HG02938 (cell line): ENCODE data around the gene FIP1L1.
"Not testable (repeated sequence)": the region's sequence is repeated elsewhere in the genome, so short reads cannot be mapped to it uniquely, and the experiment has no call there.

ENCODE experiments used
- ATAC-seq: cut with Tn5 transposase; IDR thresholded peaks from one replicate; pipeline ENCODE4 v1.9.1; 2021; ENCODE audit warnings: mild to moderate bottlenecking, moderate library complexity; ENCODE audit not compliant: unreplicated experiment

Gene FIP1L1

GRCh38 chr4:53466576-53466975 is 89.1 kb downstream of the FIP1L1 start:
- not testable (repeated sequence) for ATAC-seq

GRCh38 chr4:53476232-53477037 is 99.0 kb downstream of the FIP1L1 start:
- no peak for ATAC-seq

GRCh38 chr4:53477038-53477565 is 99.7 kb downstream of the FIP1L1 start:
- no peak for ATAC-seq

DNA sequence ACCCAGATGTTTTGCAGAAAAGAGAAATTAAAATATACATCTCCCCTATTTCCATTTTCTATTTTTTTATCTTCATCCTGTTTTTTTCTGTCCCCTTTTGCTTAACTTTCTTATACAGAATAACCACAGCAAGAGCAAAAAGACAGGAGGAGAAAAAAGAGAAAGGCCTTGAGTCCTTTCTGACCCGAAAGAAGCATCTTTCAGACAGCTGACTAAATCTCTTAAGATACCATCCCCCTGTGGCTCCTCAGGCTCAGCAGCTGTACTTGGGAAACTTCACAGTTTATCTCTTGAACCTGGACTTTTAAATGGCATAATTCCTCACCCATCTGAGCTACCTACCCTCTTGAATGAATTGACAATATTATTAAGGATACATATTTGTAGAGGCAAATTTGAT is 100.2 kb downstream of the FIP1L1 start:
- ATAC-seq, result no peak

- no peak for ATAC-seq
Observed at GRCh38 chr4:53478671-53479456, 101.4 kb downstream of the FIP1L1 start.

GRCh38 chr4:53479736-53480525 is 102.5 kb downstream of the FIP1L1 start:
- no peak for ATAC-seq

GRCh38 chr4:53480909-53481308 is 103.5 kb downstream of the FIP1L1 start:
- ATAC-seq, result no peak

DNA sequence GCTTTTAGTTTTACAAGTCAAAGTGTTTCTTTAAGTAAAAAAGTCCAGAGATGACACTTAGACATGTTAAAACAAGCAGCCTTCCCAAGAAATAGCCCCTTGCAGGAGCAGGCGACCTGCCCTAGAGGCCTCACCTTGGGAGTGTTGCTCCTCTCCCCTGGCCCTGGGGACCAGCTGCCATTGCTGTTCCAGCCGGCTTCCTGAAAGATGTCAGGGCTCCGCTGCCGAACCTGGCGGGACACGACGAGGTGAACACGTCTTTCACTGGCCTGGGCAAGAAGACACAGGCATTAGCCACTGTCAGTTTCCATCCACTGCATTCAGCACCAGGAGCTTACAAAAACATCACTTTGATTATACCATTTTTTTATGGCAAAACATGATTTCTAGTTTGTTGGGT is 104.1 kb downstream of the FIP1L1 start:
- ATAC-seq, result no peak

- no peak for ATAC-seq
Observed at GRCh38 chr4:53483250-53483649, 105.8 kb downstream of the FIP1L1 start.

- no peak for ATAC-seq
Observed at GRCh38 chr4:53484911-53485657, 107.6 kb downstream of the FIP1L1 start.

DNA sequence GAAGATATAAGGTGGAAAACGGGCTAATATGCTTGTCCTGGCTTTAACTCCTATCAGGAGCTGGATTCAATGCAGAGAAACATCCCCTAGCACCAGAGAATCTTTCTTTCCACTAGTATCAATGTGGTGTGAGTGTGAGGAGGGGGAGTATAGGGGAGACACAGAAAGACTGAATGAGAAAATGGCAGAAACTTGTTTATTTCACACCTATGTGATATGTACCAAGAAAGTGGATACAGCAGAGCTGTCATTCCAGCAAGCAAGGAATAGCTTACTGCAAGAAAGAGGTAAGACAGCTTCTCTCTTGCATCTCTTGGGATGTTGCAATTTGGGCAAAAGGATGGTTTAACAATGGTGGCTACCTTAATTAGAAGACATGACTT is 108.2 kb downstream of the FIP1L1 start:
- ATAC-seq, result no peak

GRCh38 chr4:53487766-53488165 is 110.3 kb downstream of the FIP1L1 start:
- no peak for ATAC-seq

DNA sequence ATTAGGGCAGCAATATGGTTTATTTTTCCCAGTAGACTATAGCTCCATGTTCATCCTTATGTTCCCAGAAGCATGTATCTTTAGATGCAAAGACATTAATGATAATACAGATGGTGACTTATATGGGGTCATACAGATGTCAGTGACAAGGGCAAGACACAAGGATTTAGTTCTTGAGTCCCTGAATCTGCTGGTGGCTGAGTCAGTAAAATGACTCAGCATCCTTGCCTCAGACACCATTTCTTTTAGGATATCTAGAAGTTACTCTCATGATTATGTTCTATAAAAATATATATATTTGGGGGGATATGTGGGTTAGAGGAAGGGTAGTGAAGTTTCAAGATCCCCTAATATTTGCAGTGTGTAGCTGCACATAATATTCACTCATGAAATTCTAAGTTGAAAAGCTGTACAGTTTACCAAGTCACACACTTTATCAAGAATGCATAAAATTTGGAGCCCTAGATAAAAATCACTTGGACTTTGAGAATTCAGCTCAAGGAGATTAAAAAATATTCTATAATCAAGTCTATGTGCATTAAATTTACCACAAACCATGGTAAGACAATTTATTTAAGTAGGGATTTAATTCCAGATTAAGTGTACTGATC is 111.9 kb downstream of the FIP1L1 start:
- ATAC-seq, result no peak

DNA sequence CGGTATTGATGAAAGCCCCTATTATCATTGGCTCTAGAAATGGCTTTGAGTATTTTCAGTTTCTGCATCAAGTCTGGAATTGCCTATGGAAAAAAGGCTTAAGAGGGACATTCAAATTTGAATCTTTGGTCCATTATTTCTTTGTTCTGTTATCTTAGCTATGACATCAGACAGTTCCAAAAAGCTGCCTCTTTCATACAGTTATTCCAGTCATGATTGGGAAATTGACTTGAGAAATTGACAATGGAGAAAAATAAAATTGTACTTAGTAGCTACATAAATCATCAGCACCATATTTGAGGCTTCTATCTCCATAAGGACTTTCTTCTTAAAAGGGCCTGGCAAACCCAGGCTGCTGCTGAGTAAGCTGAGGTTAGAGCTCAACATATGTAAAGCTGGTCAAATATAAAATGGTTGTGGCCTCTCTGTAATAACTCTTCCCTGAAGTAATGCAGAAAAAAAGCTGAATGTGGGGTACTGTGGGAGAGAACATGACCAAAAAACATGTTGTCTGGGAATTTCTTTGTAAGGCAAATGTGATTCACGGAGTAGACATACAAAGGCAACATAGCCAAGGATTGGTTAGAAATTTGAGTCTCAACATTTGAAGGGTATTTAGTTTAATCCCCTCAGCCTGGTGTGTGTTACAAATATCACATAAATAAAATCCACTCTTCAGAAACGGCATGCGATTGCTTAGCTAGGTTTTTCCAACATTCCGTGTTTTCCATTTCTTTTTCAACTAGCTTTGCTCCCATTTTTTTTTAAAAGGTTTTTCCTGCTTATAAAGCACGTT is 112.9 kb downstream of the FIP1L1 start:
- no peak for ATAC-seq

- ATAC-seq, result no peak
Observed at GRCh38 chr4:53490965-53491622, 113.7 kb downstream of the FIP1L1 start.

GRCh38 chr4:53494851-53495250 is 117.4 kb downstream of the FIP1L1 start:
- ATAC-seq, result no peak

GRCh38 chr4:53497487-53498244 is 120.2 kb downstream of the FIP1L1 start:
- no peak for ATAC-seq

DNA sequence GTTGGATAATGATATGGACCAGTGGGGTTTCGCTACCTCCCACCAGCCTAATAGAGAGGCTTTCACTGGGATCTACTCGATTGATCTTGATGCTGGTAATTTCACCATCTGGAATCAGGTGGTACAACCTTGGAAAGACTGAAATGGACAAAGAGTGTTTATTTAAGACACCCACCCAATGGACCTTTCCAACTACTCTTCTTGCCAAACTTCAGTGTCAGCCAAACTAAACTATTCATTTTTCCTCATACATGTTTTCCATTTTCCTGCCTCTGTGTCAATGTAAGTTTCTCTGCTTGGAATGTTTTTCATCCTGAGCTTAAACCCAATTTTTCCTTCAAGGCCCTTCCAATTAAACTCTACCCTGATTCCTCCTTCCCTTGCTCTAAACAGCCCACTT is 121.3 kb downstream of the FIP1L1 start:
- ATAC-seq, result no peak
